Measurements from ENCODE around the gene AGTR1.

The AGTR1 gene

GRCh38 chr3:148697306-148698189, at the start of gene AGTR1:
Gene AGTR1 (plus strand): TSS chr3:148697903. CDS start chr3:148741036, 43,133 bp downstream.
- no peak for DNase-seq (ENCODE audit: low read depth)

GRCh38 chr3:148648685-148649352, 48.9 kb upstream of the AGTR1 start:
- DNase-seq (ENCODE audit: low read depth): no peak

GRCh38 chr3:148651549-148651948, 46.2 kb upstream of the AGTR1 start:
- no peak for DNase-seq (ENCODE audit: low read depth)

- no peak for DNase-seq (ENCODE audit: low read depth)
These were observed 43.3 kb upstream of the AGTR1 start for GRCh38 chr3:148654433-148654832.

- no peak for DNase-seq (ENCODE audit: low read depth)
These were observed 40.2 kb upstream of the AGTR1 start for GRCh38 chr3:148657470-148657869.

GRCh38 chr3:148659512-148659911, 38.2 kb upstream of the AGTR1 start:
- no peak for DNase-seq (ENCODE audit: low read depth)

- no peak for DNase-seq (ENCODE audit: low read depth)
These were observed 17.4 kb upstream of the AGTR1 start for GRCh38 chr3:148680289-148680688.

GRCh38 chr3:148681080-148681479, 16.6 kb upstream of the AGTR1 start:
- no peak for DNase-seq (ENCODE audit: low read depth)

- DNase-seq (ENCODE audit: low read depth): no peak
These were observed 14.7 kb upstream of the AGTR1 start for GRCh38 chr3:148682997-148683396.

GRCh38 chr3:148694116-148694515, 3.6 kb upstream of the AGTR1 start:
- no peak for DNase-seq (ENCODE audit: low read depth)

- DNase-seq (ENCODE audit: low read depth): no peak
These were observed 597 bp downstream of the AGTR1 start for GRCh38 chr3:148698190-148698810.

GRCh38 chr3:148705314-148705713, 7.6 kb downstream of the AGTR1 start:
- DNase-seq (ENCODE audit: low read depth): no peak

- no peak for DNase-seq (ENCODE audit: low read depth)
These were observed 10.1 kb downstream of the AGTR1 start for GRCh38 chr3:148707601-148708380.

- DNase-seq (ENCODE audit: low read depth): no peak
These were observed 10.7 kb downstream of the AGTR1 start for GRCh38 chr3:148708409-148708808.

GRCh38 chr3:148709560-148710253, 12.0 kb downstream of the AGTR1 start:
- no peak for DNase-seq (ENCODE audit: low read depth)

GRCh38 chr3:148710665-148711064, 13.0 kb downstream of the AGTR1 start:
- DNase-seq (ENCODE audit: low read depth): no peak

- DNase-seq (ENCODE audit: low read depth): no peak
These were observed 14.4 kb downstream of the AGTR1 start for GRCh38 chr3:148711981-148712666.

GRCh38 chr3:148714521-148714920, 16.8 kb downstream of the AGTR1 start:
- DNase-seq (ENCODE audit: low read depth): no peak

GRCh38 chr3:148716657-148717056, 19.0 kb downstream of the AGTR1 start:
- no peak for DNase-seq (ENCODE audit: low read depth)

- no peak for DNase-seq (ENCODE audit: low read depth)
These were observed 20.3 kb downstream of the AGTR1 start for GRCh38 chr3:148717885-148718561.
